CD4-positive, CD25-positive, alpha-beta regulatory T cell (primary cell): ENCODE data around the gene MTR. TPM values are rescaled to one million over a fixed set of nuclear protein-coding genes. Genes with fewer than 3 reads are reported as not detected.

ENCODE experiments used
- ATAC-seq, 2 donors: fragments of 150-1000 bp; cut with Tn5 transposase; one replicate each; pipeline ENCODE4 v1.10.0; 2021; ENCODE audit warnings: low read depth in 2 of 2, moderate number of reproducible peaks in 2 of 2, moderate library complexity in 1 of 2
- DNase-seq, 3 donors: peaks; one replicate each; pipeline versions ENCODE4 v3.0.0 to v3.0.0-alpha.2; 2012 to 2022; ENCODE audit warnings: mixed read lengths in 1 of 3
- H3K27ac ChIP-seq: one replicate; pipeline ENCODE4 v1.7.0; 2013; ENCODE audit warnings: mild to moderate bottlenecking, low read length; ENCODE audit not compliant: insufficient read depth, poor library complexity, severe bottlenecking
- H3K27me3 ChIP-seq: one replicate; pipeline ENCODE4 v1.7.0; 2013; ENCODE audit warnings: low read length; ENCODE audit not compliant: control insufficient read depth, insufficient read depth
- H3K36me3 ChIP-seq: one replicate; pipeline ENCODE4 v1.7.0; 2013; ENCODE audit warnings: mild to moderate bottlenecking, low read length, moderate library complexity; ENCODE audit not compliant: control insufficient read depth, insufficient read depth
- H3K4me1 ChIP-seq: 2 replicates; pipeline ENCODE4 v1.7.0; 2013; ENCODE audit warnings: mild to moderate bottlenecking, low read length; ENCODE audit not compliant: insufficient read depth, control insufficient read depth, poor library complexity, severe bottlenecking
- H3K4me3 ChIP-seq: one replicate; pipeline ENCODE4 v1.7.0; 2013; ENCODE audit warnings: low read depth, mild to moderate bottlenecking, low read length, moderate library complexity
- H3K9me3 ChIP-seq, 2 experiments: 1 replicate in 1 of 2; 2 replicates in 1 of 2; pipeline ENCODE4 v1.7.0; 2013; ENCODE audit warnings: low read length in 2 of 2, mild to moderate bottlenecking in 1 of 2, moderate library complexity in 1 of 2; ENCODE audit not compliant: control insufficient read depth in 2 of 2
- H3K27ac Mint-ChIP-seq, 3 donors: one replicate each; pipeline ENCODE4 v1.8.0; 2020 to 2022; ENCODE audit warnings: mild to moderate bottlenecking in 3 of 3, mixed read lengths in 3 of 3, moderate library complexity in 2 of 3
- H3K27me3 Mint-ChIP-seq: one replicate; pipeline ENCODE4 v1.8.0; 2022; ENCODE audit warnings: mild to moderate bottlenecking, mixed read lengths
- H3K36me3 Mint-ChIP-seq: one replicate; pipeline ENCODE4 v1.8.0; 2020; ENCODE audit warnings: mixed read lengths
- H3K4me1 Mint-ChIP-seq, 4 donors: one replicate each; pipeline ENCODE4 v1.8.0; 2020 to 2022; ENCODE audit warnings: mixed read lengths in 4 of 4, mild to moderate bottlenecking in 1 of 4
- H3K4me3 Mint-ChIP-seq, 4 donors: one replicate each; pipeline ENCODE4 v1.8.0; 2020 to 2022; ENCODE audit warnings: mild to moderate bottlenecking in 4 of 4, mixed read lengths in 4 of 4, moderate library complexity in 3 of 4
- H3K9me3 Mint-ChIP-seq, 7 donors: one replicate each; pipeline ENCODE4 v1.8.0; 2020 to 2022; ENCODE audit warnings: mixed read lengths in 7 of 7, mild to moderate bottlenecking in 3 of 7, moderate library complexity in 2 of 7
- polyA plus RNA-seq, 4 donors: library from polyadenylated mRNA; unstranded; fragments of 300-500 nt; fragmentation: Illumina TruSeq; gene quantifications; one replicate each; pipeline ENCODE4 v1.2.3, GENCODE V29; 2021
- total RNA-seq: library from RNA; stranded (reverse); gene quantifications from one replicate; pipeline ENCODE4 v1.2.3, GENCODE V29; 2022

Gene MTR
- total and polyA plus RNA-seq, 5 donors from 2014 or later = 12.6 to 44.5 (median 14.8) TPM

DNA sequence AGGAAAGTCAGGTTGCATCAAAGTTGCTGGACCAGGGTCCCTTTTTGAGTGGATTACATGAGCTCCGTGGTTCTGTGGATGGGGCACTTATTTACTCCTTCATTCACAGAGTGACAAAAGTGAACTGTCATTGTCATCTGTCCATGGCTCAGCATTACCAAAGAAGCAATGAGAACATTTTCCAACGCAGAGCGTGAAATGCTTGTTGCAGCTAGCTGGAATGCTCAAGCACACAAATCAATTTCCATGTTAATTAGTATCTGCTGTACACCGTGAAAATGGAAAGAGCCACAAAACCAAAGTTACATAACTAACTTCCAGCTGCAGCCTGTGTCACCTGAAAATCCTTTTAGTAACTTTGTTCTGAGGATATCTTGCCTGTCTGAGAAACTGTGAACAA is 130.3 kb downstream of the MTR start:
- peaks cover 0 to 7% (median 0%) of the 10 kb centered on the region in 7 donors for H3K9me3 Mint-ChIP-seq
- H3K27ac Mint-ChIP-seq = no peak overlapping the region
- H3K4me3 Mint-ChIP-seq = no peak overlapping the region
- H3K4me3 ChIP-seq = no peak overlapping the region
- no peak for DNase-seq
- no peaks in the 10 kb centered on the region for H3K9me3 ChIP-seq
- H3K4me1 Mint-ChIP-seq = no peaks in the 10 kb centered on the region
- H3K36me3 Mint-ChIP-seq = no peaks in the 10 kb centered on the region
- no peak overlapping the region for H3K27ac ChIP-seq
- no peaks in the 10 kb centered on the region for H3K27me3 Mint-ChIP-seq
- no peaks in the 10 kb centered on the region for H3K36me3 ChIP-seq
- H3K27me3 ChIP-seq = peaks cover 2% of the 10 kb centered on the region
- no peaks in the 10 kb centered on the region for H3K4me1 ChIP-seq
- ATAC-seq = no peak

DNA sequence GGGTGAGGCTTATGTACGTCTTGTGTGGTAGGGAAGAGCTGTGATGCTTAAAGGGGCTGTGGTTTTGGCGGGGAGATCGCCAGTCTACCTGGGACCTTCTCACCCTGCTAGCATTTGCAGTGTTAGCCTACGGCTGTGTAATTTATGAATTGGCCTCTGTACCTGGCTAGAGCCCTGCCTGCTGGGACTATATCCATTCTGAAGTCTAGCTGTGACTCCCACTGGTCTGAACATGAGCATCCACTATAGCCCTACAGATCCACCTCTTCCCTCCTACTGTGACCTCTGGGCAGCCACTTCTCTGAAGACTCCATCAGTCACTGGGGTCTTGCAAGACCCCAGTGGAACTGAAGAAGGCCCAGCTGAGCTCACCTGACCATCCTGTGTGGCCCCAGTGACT is 135.4 kb downstream of the MTR start:
- Mint-ChIP-seq H3K27ac (no peak overlapping the region), H3K4me1 (no peaks in the 10 kb centered on the region), H3K27me3 (no peaks in the 10 kb centered on the region), H3K4me3 (no peak overlapping the region), H3K36me3 (no peaks in the 10 kb centered on the region), H3K9me3 (peaks cover 0 to 7% (median 0%) of the 10 kb centered on the region in 7 donors)
- ATAC-seq = no peak
- Histone ChIP-seq H3K9me3 (no peaks in the 10 kb centered on the region), H3K4me1 (no peaks in the 10 kb centered on the region), H3K27ac (no peak overlapping the region), H3K36me3 (no peaks in the 10 kb centered on the region), H3K27me3 (peaks cover 2% of the 10 kb centered on the region), H3K4me3 (no peak overlapping the region)
- no peak for DNase-seq

DNA sequence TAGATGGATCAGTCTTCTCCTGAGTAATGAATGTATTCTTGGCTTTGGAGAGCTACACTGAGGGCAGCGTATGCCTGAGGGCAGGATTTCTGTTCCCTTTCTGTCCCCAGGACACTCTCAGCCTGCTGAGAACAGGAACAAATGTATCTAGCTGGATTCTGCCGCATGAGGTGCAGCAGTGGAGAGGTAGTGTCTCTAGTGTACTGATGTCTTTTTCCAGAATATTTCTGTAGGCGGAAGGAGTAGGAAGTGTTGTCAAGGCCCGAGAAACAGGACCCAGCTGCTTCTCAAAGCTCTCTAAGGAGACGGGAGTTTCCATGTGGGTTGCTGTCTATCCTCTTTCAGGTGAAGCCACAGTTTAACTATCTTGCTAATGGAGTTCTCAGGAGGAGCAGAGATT is 143.7 kb downstream of the MTR start:
- no peaks in the 10 kb centered on the region for H3K4me1 ChIP-seq
- H3K36me3 ChIP-seq = no peaks in the 10 kb centered on the region
- H3K4me3 ChIP-seq = no peak overlapping the region
- ATAC-seq (no peak), DNase-seq (no peak)
- Mint-ChIP-seq H3K4me1 (no peaks in the 10 kb centered on the region), H3K27ac (no peak overlapping the region), H3K4me3 (no peak overlapping the region), H3K9me3 (peaks cover 0 to 6% (median 0%) of the 10 kb centered on the region in 7 donors), H3K36me3 (no peaks in the 10 kb centered on the region), H3K27me3 (peaks cover 5% of the 10 kb centered on the region)
- H3K27ac ChIP-seq = no peak overlapping the region
- H3K27me3 ChIP-seq = peaks cover 2% of the 10 kb centered on the region
- H3K9me3 ChIP-seq = no peaks in the 10 kb centered on the region

DNA sequence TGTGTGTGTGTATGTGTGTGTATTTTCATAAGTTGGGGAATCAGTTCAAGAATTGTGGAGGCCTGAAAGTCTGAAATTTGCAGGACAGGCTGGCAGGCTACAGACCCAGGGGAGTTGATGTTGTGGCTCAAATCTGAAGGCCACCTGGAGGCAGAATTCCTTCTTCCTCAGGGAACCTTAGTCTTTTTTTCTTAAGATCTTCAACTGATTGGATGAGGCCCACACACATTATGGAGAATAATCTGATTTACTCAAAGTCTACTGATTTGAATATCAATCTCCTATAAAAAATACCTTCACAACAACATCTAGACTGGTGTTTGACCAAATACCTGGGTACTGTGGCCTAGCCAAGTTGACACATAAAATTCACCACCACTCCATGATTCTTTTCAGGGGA is 147.3 kb downstream of the MTR start:
- no peak overlapping the region for H3K27ac ChIP-seq
- H3K4me3 Mint-ChIP-seq = no peak overlapping the region
- H3K9me3 ChIP-seq = no peaks in the 10 kb centered on the region
- peak overlapping the region in 1 of 3 donors; percentile 87 for H3K27ac Mint-ChIP-seq
- no peak overlapping the region for H3K4me3 ChIP-seq
- no peaks in the 10 kb centered on the region for H3K36me3 ChIP-seq
- ATAC-seq (no peak), DNase-seq (no peak)
- no peaks in the 10 kb centered on the region for H3K4me1 ChIP-seq
- peaks cover 2% of the 10 kb centered on the region for H3K27me3 ChIP-seq
- no peaks in the 10 kb centered on the region for H3K36me3 Mint-ChIP-seq
- peaks cover 10% of the 10 kb centered on the region for H3K27me3 Mint-ChIP-seq
- H3K9me3 Mint-ChIP-seq = peaks cover 0 to 6% (median 0%) of the 10 kb centered on the region in 7 donors
- no peaks in the 10 kb centered on the region for H3K4me1 Mint-ChIP-seq

DNA sequence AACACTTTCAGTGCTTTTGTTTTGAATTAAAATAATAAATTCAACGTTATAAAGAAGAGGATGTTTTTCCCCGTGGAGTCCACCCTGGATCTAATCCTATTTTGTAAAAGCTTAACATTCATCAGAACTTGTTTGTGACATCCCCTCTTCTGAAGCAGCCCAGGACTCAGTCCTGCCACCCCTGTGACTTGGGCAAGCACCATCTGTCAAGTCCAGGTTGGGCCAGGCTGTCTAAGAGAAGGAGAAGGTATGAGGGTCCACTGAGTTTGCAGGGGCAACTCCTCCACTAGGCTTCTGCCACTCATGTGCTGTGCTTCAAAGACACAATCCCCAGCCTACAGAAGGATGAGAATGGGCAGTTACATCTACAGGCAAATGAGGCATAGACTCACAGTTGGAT is 149.5 kb downstream of the MTR start:
- no peaks in the 10 kb centered on the region for H3K4me1 Mint-ChIP-seq
- peaks cover 0 to 6% (median 0%) of the 10 kb centered on the region in 7 donors for H3K9me3 Mint-ChIP-seq
- H3K9me3 ChIP-seq = no peaks in the 10 kb centered on the region
- DNase-seq (no peak), ATAC-seq (no peak)
- no peaks in the 10 kb centered on the region for H3K4me1 ChIP-seq
- H3K36me3 Mint-ChIP-seq = no peaks in the 10 kb centered on the region
- no peak overlapping the region for H3K27ac Mint-ChIP-seq
- no peak overlapping the region for H3K4me3 Mint-ChIP-seq
- no peak overlapping the region for H3K4me3 ChIP-seq
- no peak overlapping the region for H3K27ac ChIP-seq
- H3K27me3 ChIP-seq = peaks cover 1% of the 10 kb centered on the region
- H3K36me3 ChIP-seq = no peaks in the 10 kb centered on the region
- H3K27me3 Mint-ChIP-seq = peaks cover 10% of the 10 kb centered on the region

DNA sequence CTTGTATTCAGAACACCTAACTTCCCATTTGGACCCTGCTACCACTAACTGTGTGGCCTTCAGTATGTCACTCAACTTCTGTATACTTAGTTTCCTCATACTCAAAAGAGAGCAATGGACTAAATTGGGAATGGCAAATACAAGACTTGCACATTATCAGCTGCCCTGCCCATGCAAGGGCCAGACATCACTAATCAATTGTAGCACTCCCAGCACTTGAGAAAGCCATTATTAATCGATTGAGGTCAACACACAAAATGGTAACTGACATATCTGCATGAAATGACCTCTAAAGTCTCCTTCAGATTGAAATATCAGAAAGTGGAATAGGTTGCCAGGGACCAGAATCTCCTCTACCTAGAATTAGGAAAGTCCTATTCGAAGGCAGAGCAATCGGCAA is 149.9 kb downstream of the MTR start:
- no peak overlapping the region for H3K4me3 Mint-ChIP-seq
- Histone ChIP-seq H3K36me3 (no peaks in the 10 kb centered on the region), H3K4me3 (no peak overlapping the region), H3K27ac (no peak overlapping the region), H3K4me1 (no peaks in the 10 kb centered on the region), H3K9me3 (no peaks in the 10 kb centered on the region), H3K27me3 (no peaks in the 10 kb centered on the region)
- ATAC-seq (no peak), DNase-seq (no peak)
- no peaks in the 10 kb centered on the region for H3K36me3 Mint-ChIP-seq
- peaks cover 0 to 6% (median 0%) of the 10 kb centered on the region in 7 donors for H3K9me3 Mint-ChIP-seq
- H3K4me1 Mint-ChIP-seq = no peaks in the 10 kb centered on the region
- H3K27ac Mint-ChIP-seq = no peak overlapping the region
- peaks cover 10% of the 10 kb centered on the region for H3K27me3 Mint-ChIP-seq

DNA sequence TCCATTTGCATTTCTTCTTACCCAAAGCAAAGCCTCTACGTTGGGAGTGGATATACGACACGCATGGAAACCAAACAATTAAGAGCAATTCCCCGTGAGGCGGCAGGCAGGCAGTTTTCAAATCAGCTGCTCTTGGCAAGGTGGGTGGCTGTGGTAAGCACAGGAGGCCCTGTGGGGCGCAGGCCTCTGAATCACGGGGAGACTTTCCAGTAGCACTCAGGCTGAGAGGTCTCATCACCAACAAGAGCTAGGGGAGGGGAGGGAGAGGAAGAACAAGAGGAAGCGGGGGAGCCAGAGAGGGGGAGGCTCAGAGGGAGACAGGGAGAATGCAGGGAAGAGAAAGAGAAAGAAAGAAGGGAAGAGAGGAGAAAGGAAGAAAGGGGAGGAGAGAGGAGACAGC is 152.7 kb downstream of the MTR start:
- H3K27ac ChIP-seq = no peak overlapping the region
- H3K27me3 ChIP-seq = no peaks in the 10 kb centered on the region
- H3K9me3 ChIP-seq = no peaks in the 10 kb centered on the region
- ATAC-seq (no peak), DNase-seq (no peak)
- no peaks in the 10 kb centered on the region for H3K4me1 ChIP-seq
- no peaks in the 10 kb centered on the region for H3K36me3 ChIP-seq
- H3K4me3 Mint-ChIP-seq = no peak overlapping the region
- H3K4me1 Mint-ChIP-seq = no peaks in the 10 kb centered on the region
- H3K27me3 Mint-ChIP-seq = peaks cover 9% of the 10 kb centered on the region
- no peak overlapping the region for H3K4me3 ChIP-seq
- H3K36me3 Mint-ChIP-seq = no peaks in the 10 kb centered on the region
- no peak overlapping the region for H3K27ac Mint-ChIP-seq
- H3K9me3 Mint-ChIP-seq = peaks cover 0 to 6% (median 0%) of the 10 kb centered on the region in 7 donors

DNA sequence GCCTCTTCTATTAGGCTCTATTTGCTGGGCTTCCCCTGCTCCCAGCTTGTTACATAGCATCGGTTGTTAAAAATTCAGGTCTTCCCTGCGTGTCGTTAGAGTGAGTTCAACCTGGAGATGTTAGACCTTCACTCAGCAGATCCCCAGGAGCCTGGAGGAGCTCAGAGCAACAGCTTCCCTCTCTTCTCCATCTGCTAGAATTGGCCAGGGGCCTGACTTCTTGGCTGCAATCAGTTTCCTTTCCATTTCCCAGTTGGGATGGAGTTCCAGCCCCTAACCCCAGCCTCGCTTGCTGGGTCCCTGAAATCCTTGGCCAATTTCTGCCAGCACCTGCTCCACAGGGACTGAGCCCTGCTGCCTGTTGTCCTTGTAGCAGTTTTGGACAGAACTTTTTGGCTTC is 153.3 kb downstream of the MTR start:
- H3K27me3 Mint-ChIP-seq = peaks cover 9% of the 10 kb centered on the region
- H3K4me3 ChIP-seq = no peak overlapping the region
- H3K36me3 ChIP-seq = no peaks in the 10 kb centered on the region
- H3K4me3 Mint-ChIP-seq = no peak overlapping the region
- no peaks in the 10 kb centered on the region for H3K27me3 ChIP-seq
- no peaks in the 10 kb centered on the region for H3K9me3 ChIP-seq
- no peak overlapping the region for H3K27ac Mint-ChIP-seq
- ATAC-seq (no peak), DNase-seq (no peak)
- H3K36me3 Mint-ChIP-seq = no peaks in the 10 kb centered on the region
- H3K4me1 Mint-ChIP-seq = no peaks in the 10 kb centered on the region
- peaks cover 0 to 6% (median 0%) of the 10 kb centered on the region in 7 donors for H3K9me3 Mint-ChIP-seq
- no peaks in the 10 kb centered on the region for H3K4me1 ChIP-seq
- no peak overlapping the region for H3K27ac ChIP-seq
